Stomach smooth muscle (tissue), 2 donors: ENCODE data around the gene GCC2.
"Not testable (repeated sequence)": the region's sequence is repeated elsewhere in the genome, so short reads cannot be mapped to it uniquely, and the experiment has no call there.

Experiments used
- H3K27ac ChIP-seq: one replicate; pipeline ENCODE4 v1.7.0; 2013; ENCODE audit warnings: mild to moderate bottlenecking, low read length, inconsistent platforms
- H3K27me3 ChIP-seq, 2 donors: one replicate each; pipeline ENCODE4 v1.7.0; 2013; ENCODE audit warnings: low read length in 2 of 2; ENCODE audit not compliant: insufficient read depth in 2 of 2, control insufficient read depth in 1 of 2
- H3K36me3 ChIP-seq, 2 donors: one replicate each; pipeline ENCODE4 v1.7.0; 2013; ENCODE audit warnings: low read length in 2 of 2; ENCODE audit not compliant: control insufficient read depth in 2 of 2, insufficient read depth in 2 of 2
- H3K4me1 ChIP-seq: one replicate; pipeline ENCODE4 v1.7.0; 2013; ENCODE audit warnings: low read length; ENCODE audit not compliant: control insufficient read depth, insufficient read depth
- H3K4me3 ChIP-seq, 2 donors: one replicate each; pipeline ENCODE4 v1.7.0; 2013; ENCODE audit warnings: low read length in 2 of 2
- H3K9ac ChIP-seq, 2 donors: one replicate each; pipeline ENCODE4 v1.7.0; 2013; ENCODE audit warnings: low read length in 2 of 2, mild to moderate bottlenecking in 1 of 2
- H3K9me3 ChIP-seq, 2 donors: one replicate each; pipeline ENCODE4 v1.7.0; 2013; ENCODE audit warnings: low read length in 2 of 2; ENCODE audit not compliant: control insufficient read depth in 2 of 2
- donor health status: healthy.
- donor health status: Pancreatic carcinoma.

The GCC2 gene

DNA sequence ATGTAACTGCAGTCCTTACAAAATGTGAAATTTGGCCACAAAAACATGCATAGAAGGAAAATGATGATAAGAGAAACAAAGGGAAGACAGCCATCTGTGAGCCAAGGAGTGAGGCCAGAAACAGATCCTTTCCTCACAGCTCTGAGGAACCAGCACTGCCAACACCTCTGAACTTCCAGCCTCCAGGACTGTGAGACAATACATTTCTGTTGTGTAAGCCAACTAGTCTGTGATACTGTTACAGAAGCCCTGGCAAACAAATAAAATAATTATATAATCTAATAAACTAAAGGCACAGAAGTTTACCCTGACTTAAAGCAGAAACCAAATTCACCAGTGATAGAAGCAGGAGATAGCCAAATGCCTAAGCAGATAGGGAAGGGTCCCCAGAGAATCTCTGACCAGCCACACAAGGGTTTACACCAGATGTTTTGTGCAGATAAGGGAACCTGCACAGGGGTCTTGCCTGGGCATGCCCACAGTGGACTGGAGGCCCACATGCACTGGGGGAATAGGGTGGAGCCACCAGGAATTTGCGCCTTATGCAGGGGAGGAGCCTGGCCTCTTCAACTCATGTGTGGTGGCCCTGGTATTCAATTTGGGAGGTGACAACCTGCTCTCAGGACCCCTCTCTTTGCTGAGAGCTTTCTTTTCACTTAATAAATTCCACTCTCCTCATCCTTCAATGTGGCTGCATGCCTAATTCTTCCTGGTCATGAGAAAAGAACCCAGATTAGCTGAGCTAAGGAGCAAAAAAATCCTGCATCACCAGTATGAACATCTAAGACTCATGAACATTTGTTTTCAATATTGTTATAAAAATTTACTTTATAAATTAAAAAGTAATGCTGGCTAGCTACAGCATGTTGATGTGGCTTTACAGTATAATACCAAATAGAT is 3.8 kb upstream of the GCC2 start:
- no peak overlapping the region for H3K27ac ChIP-seq
- no peak overlapping the region for H3K9ac ChIP-seq
- H3K27me3 ChIP-seq = no peaks in the 10 kb centered on the region
- H3K9me3 ChIP-seq = no peaks in the 10 kb centered on the region
- H3K4me1 ChIP-seq = peaks cover 4% of the 10 kb centered on the region
- no peak overlapping the region for H3K4me3 ChIP-seq
- H3K36me3 ChIP-seq = no peaks in the 10 kb centered on the region

DNA sequence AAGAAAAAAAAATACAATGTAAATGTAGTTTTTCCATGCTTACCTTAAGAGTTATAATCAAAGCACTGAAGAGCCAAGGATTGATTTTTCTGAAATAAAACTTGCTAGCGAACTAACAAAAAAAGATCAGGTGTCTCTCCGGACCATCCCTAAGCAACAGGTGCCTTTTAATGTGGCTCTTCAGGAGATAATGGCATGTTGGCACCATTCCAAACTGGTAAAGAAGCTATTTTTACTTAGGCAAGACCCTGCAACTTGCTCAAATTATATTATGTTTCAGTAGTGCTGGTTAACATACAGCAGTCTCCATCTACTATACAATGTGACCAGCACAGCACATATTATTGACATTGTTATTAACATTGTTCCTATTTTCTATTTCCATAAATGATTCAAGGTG is 2.3 kb upstream of the GCC2 start:
- Histone ChIP-seq H3K4me3 (no peak overlapping the region), H3K9me3 (no peaks in the 10 kb centered on the region), H3K27ac (no peak overlapping the region), H3K4me1 (peaks cover 4% of the 10 kb centered on the region), H3K36me3 (no peaks in the 10 kb centered on the region), H3K27me3 (no peaks in the 10 kb centered on the region), H3K9ac (no peak overlapping the region)

DNA sequence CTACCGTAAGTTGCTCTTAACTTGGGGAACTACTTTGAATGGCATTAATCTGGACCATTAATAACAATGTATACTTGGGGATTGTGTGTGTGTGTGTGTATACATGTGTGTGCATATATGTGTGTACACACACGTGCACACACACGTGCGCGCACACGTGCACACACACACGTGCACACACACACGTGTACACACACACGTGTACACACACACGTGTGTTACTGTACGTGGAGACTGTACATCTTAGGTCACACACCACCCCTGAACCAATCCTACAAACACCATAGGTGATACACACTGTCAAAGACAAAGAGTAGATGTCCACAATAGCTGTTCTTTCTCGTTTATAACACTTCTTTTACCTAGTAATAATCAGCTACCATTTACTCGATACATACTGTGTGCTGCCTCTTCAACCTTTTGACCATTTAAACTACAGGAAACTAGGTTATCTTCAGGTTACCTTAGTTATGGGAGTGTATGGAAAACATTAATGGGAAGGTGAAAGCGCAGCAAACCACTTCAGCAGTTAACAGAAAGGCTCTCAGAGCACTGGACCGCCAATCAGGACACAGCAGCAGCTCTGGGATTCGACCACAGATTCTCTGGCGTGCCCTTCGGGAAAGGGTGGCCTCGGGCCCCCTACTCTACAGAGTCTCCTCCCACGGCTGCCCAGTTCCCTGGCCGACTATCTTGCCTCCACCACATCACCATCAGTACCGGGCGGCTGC is 894 bp upstream of the GCC2 start:
- Histone ChIP-seq H3K4me3 (peak overlapping the region; percentile 91 to 96), H3K27me3 (no peaks in the 10 kb centered on the region), H3K9me3 (no peaks in the 10 kb centered on the region), H3K36me3 (peaks cover 3 to 4% of the 10 kb centered on the region in 2 donors), H3K27ac (peak overlapping the region; percentile 78), H3K4me1 (peaks cover 4% of the 10 kb centered on the region), H3K9ac (peak overlapping the region; percentile 78 to 93)

DNA sequence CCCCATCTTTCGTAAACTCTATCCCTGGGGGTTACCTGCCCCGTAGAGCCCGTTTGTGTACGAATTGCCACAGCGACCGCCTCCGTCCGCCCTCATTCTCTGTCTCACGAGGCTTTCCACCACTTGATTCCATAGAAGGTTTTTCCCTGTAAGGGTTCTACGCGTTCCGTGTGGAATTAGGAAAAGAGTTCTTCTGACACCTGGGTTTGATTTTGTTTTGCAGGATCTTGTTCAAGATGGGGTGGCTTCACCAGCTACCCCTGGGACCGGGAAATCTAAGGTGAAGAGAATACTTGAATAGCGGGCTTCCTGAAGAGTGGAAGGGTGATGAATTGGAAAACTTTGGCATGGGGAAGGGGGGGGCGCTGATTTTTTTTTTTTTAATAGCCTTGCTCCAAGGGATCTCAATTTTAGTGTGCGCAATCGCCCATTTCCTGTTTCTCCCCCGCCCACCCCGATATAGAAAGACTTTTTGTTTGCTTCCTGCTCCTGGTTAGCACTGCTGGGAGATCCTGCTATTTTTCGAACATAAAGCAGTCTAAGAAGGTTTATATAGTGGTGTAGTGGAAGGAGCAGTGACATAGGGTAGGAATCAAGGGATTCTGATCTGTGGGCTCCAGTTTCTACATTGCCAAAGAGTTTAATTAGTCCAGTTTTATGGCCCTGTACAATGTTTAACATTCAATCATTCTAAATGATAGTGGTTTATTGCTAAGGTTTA is 564 bp downstream of the GCC2 start:
- Histone ChIP-seq H3K4me3 (peak overlapping the region; percentile 91 to 96), H3K9ac (peak overlapping the region; percentile 78 to 93), H3K27ac (peak overlapping the region; percentile 78), H3K9me3 (no peaks in the 10 kb centered on the region), H3K4me1 (peaks cover 4% of the 10 kb centered on the region), H3K27me3 (no peaks in the 10 kb centered on the region), H3K36me3 (peaks cover 6 to 9% of the 10 kb centered on the region in 2 donors)

DNA sequence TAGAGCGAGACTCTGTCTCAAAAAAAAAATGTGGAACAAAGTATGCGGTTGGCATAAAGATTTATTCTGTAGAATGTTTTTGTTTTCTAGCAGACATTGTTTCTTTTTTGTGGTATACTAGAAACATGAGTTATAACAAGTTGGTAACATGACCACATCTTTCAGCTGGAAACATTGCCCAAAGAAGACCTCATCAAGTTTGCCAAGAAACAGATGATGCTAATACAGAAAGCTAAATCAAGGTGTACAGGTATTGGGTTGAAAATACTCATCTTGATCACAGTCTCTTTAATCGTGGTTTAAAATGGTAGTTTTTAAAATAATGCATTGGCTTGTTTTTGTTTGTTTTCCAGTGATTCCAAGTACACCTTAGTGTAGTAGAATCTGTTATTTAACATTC is 1.9 kb downstream of the GCC2 start:
- Histone ChIP-seq H3K9ac (no peak overlapping the region), H3K27me3 (no peaks in the 10 kb centered on the region), H3K9me3 (no peaks in the 10 kb centered on the region), H3K4me1 (peaks cover 4% of the 10 kb centered on the region), H3K4me3 (no peak overlapping the region), H3K27ac (no peak overlapping the region), H3K36me3 (peaks cover 6 to 9% of the 10 kb centered on the region in 2 donors)

DNA sequence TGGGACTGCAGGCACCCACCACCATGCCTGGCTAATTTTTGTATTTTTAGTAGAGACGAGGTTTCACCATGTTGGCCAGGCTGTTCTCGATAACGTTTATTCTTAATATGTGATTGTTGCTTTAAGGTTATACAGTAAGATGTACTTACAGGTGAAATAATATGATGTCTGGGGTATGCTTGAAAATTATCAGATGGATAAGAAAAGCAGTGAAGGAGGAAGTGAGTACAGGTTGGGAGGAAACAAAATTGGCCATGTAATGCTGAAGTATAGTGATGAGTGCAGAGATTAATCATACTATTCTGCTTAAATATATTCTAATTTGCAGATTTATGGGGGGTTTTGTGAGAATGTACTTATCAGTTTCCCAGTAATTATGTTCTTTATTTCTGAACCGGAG is 3.0 kb downstream of the GCC2 start:
- no peak overlapping the region for H3K9ac ChIP-seq
- no peak overlapping the region for H3K4me3 ChIP-seq
- H3K27me3 ChIP-seq = no peaks in the 10 kb centered on the region
- H3K36me3 ChIP-seq = peaks cover 6 to 9% of the 10 kb centered on the region in 2 donors
- no peaks in the 10 kb centered on the region for H3K9me3 ChIP-seq
- H3K4me1 ChIP-seq = peaks cover 4% of the 10 kb centered on the region
- H3K27ac ChIP-seq = no peak overlapping the region

DNA sequence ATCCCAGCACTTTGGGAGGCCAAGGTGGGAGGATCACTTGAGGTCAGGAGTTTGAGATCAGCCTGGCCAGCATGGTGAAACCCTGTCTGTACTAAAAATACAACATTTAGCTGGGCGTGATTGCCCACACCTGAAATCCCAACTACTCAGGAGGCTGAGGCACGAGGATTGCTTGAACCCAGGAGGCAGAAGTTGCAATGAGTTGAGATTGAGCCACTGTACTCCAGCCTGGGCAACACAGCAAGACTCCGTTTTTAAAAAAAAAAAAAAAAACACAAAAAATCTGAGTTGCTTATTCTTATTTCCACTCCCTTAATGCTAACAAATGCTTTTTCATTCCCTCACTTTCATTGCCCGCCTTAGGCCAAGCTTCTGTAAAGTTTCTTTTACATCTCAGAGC is 4.5 kb downstream of the GCC2 start:
- not testable (repeated sequence) for H3K9me3 ChIP-seq, H3K36me3 ChIP-seq, H3K4me1 ChIP-seq, H3K4me3 ChIP-seq, H3K27me3 ChIP-seq, H3K9ac ChIP-seq, H3K27ac ChIP-seq

DNA sequence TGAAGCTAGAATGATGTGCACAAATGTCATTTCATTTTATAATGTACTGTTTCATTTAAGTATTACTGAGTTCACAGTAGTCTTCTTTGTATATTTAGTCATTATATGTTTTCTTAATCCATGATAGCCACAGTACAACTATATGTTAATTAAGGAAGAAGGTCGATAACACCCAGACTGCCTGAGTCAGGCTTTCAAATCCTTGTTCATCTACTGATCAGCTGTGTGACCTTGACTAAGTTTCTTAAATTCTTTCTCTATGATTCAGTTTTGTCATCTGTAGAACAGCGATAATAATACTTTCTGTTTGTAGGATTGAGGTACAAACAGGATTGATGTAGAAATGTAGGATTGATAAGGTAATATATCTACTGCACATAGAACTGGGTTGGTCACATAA is 5.4 kb downstream of the GCC2 start:
- no peaks in the 10 kb centered on the region for H3K9me3 ChIP-seq

DNA sequence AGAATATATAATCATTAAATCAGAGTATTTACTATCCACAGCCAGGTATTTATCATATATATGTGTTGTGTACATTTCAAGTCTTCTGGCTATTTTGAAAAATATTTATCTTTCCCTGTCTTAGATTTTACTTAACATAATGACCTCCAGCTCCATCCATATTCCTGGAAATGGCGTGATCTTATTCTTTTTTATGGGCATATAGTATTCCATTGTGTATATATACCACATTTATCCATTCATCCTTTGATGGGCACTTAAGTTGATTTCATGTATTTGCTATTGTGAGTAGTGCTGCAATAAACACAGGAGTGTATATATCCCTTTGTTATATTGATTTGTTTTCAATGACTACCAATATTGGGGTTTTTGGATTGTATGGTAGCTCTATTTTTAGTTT is 6.6 kb downstream of the GCC2 start:
- Histone ChIP-seq H3K36me3 (peaks cover 7 to 10% of the 10 kb centered on the region in 2 donors), H3K4me3 (no peak overlapping the region), H3K9ac (no peak overlapping the region), H3K27me3 (no peaks in the 10 kb centered on the region), H3K4me1 (no peaks in the 10 kb centered on the region), H3K9me3 (no peaks in the 10 kb centered on the region), H3K27ac (no peak overlapping the region)

More for the DNA sequence above, 5.4 kb downstream of the GCC2 start:
- no peaks in the 10 kb centered on the region for H3K4me1 ChIP-seq
- H3K27me3 ChIP-seq = no peaks in the 10 kb centered on the region
- no peak overlapping the region for H3K27ac ChIP-seq
- H3K36me3 ChIP-seq = peaks cover 6 to 9% of the 10 kb centered on the region in 2 donors
- H3K4me3 ChIP-seq = no peak overlapping the region
- no peak overlapping the region for H3K9ac ChIP-seq

DNA sequence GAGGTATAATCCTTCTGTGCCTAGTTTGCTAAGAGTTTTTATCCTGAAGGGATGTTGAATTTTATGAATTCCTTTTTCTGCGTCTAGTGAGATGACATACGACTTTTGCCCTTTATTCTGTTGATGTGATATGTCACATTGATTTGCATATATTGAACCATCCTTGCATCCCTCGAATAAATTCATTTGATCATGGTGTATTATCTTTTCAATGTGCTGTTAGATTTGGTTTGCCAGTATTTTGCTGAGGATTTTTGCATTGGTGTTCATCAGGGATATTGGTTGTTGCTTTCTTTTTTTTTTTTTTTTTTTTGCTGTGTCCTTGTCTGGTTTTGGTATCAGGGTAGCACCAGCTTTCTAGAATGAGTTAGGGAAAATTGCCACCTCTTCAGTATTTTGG is 9.1 kb downstream of the GCC2 start:
- no peak overlapping the region for H3K9ac ChIP-seq
- H3K36me3 ChIP-seq = peaks cover 8 to 9% of the 10 kb centered on the region in 2 donors
- H3K9me3 ChIP-seq = no peaks in the 10 kb centered on the region
- no peaks in the 10 kb centered on the region for H3K27me3 ChIP-seq
- no peaks in the 10 kb centered on the region for H3K4me1 ChIP-seq
- H3K27ac ChIP-seq = no peak overlapping the region
- H3K4me3 ChIP-seq = no peak overlapping the region
